Activated naive CD4-positive, alpha-beta T cell treated with anti-CD3 and anti-CD28 coated beads, Interleukin-2, amount 50 U/mL, for 72 hours (primary cell): ENCODE results near the gene DZIP1L. TPM values are rescaled to one million over a fixed set of nuclear protein-coding genes. Genes with fewer than 3 reads are reported as not detected.
"Not testable (repeated sequence)": the region's sequence is repeated elsewhere in the genome, so short reads cannot be mapped to it uniquely, and the experiment has no call there.

Source experiments
- ATAC-seq, 2 donors: fragments of 150-1000 bp; cut with Tn5 transposase; 2 replicates each; pipeline ENCODE4 v1.10.0; 2021; ENCODE audit warnings: mild to moderate bottlenecking in 2 of 2, moderate library complexity in 2 of 2
- DNase-seq, 2 donors: peaks; one replicate each; pipeline ENCODE4 v3.0.0; 2021 to 2022; ENCODE audit warnings: low spot score in 2 of 2
- H3K27ac Mint-ChIP-seq, 2 donors: one replicate each; pipeline ENCODE4 v1.8.0; 2022; ENCODE audit warnings: mild to moderate bottlenecking in 2 of 2, mixed read lengths in 2 of 2
- H3K36me3 Mint-ChIP-seq, 2 donors: one replicate each; pipeline ENCODE4 v1.8.0; 2022; ENCODE audit warnings: mixed read lengths in 2 of 2
- H3K9me3 Mint-ChIP-seq, 2 donors: one replicate each; pipeline ENCODE4 v1.8.0; 2022; ENCODE audit warnings: mixed read lengths in 2 of 2
- total RNA-seq, 2 donors: library from RNA; stranded (reverse); gene quantifications; one replicate each; pipeline ENCODE4 v1.2.3, GENCODE V29; 2022

DZIP1L gene, protein sequence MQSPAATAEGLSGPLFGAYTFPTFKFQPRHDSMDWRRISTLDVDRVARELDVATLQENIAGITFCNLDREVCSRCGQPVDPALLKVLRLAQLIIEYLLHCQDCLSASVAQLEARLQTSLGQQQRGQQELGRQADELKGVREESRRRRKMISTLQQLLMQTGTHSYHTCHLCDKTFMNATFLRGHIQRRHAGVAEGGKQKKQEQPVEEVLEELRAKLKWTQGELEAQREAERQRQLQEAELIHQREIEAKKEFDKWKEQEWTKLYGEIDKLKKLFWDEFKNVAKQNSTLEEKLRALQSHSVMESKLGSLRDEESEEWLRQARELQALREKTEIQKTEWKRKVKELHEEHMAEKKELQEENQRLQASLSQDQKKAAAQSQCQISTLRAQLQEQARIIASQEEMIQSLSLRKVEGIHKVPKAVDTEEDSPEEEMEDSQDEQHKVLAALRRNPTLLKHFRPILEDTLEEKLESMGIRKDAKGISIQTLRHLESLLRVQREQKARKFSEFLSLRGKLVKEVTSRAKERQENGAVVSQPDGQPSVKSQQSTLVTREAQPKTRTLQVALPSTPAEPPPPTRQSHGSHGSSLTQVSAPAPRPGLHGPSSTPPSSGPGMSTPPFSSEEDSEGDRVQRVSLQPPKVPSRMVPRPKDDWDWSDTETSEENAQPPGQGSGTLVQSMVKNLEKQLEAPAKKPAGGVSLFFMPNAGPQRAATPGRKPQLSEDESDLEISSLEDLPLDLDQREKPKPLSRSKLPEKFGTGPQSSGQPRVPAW
- total RNA-seq = not detected

DNA sequence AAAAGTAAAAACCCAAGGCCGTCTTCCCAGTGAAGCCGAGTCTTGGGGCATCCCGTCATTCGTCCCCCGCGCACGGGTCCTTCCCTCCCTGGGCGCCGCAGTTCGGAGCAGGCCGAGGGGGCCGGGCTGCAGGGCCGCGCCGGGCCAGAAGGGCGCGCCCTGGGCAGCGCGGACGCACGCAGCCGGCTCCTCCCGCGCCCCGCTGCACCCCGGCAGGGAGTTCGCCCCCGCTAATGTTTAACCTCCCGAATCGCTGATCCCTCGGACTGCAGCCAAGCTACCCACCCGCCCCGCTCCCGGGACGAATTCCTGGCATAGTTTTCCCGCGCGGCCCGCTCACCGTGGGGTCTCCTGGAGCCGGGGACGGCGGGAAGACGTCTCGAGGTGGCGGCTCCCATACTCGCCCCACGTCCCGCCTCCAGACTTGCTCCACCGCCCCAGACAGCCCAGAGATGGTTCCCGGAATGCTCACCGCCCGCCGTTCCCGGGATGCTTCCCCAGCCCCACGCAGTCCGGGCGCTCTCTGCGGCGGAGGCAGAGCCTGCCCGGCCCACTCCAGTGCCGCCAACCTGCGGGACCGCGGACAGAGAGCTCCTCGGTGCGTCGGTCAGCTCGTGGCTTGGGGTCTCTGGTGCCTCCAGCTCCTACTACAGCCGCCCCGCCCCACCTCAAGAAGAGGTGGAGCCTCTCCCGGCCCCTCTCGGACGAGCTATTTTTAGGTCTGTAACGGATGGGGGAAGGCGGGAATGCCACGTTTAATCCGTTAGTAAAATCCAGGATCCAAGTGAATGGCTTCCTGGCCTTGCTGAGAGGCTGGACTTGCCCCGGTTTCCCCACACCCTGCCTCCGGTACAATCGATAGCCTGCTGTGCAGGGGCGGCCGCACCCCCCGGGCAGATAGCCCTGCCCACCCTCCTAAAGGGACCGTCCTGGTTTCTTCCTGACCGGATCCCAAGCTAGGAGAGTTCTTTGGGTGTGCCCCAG, at the start of gene DZIP1L:
DZIP1L (minus strand) TSS at position 621 of the 984 bp plus-strand sequence. CDS start 11,637 bp downstream, outside the sequence.
- Mint-ChIP-seq H3K36me3 (no peaks in the 10 kb centered on the region), H3K27ac (no peak within 1 kb of the TSS)

GRCh38 chr3:138165061-138165460, 49.7 kb upstream of the DZIP1L start:
- Mint-ChIP-seq H3K36me3 (peaks cover 0 to 30% of the 10 kb centered on the region in 2 donors), H3K9me3 (no peaks in the 10 kb centered on the region), H3K27ac (no peak overlapping the region)
- ATAC-seq (no peak), DNase-seq (no peak)

More for the DNA sequence above, at the start of gene DZIP1L:
- DNase-seq = peak in 1 of 2 donors; percentile 53
- peak; percentile 87 to 90 for ATAC-seq
- no peaks in the 10 kb centered on the region for H3K9me3 Mint-ChIP-seq

DNA sequence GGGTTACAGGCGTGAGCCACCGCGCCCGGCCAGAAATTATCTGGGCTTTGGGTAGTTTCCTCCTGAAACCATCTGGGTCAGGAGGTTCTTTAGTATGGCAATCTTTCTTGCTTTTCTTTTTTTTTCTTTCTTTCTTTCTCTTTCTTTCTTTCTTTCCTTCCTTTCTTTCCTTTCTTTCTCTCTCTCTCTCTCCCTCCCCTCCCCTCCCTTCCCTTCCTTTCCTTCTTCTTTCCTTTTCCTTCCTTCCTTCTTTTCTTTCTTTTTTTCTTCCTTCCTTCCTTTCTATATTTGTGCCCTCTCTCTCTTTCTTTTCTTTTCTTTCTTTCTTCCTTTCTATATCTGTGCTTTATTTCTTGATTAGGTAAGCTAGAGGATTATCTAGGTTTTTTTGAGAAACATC, 42.3 kb upstream of the DZIP1L start:
- peaks cover 10 to 13% of the 10 kb centered on the region in 2 donors for H3K9me3 Mint-ChIP-seq
- H3K36me3 Mint-ChIP-seq = peaks cover 9 to 12% of the 10 kb centered on the region in 2 donors
- DNase-seq = no peak
- no peak overlapping the region for H3K27ac Mint-ChIP-seq
- no peak for ATAC-seq

DNA sequence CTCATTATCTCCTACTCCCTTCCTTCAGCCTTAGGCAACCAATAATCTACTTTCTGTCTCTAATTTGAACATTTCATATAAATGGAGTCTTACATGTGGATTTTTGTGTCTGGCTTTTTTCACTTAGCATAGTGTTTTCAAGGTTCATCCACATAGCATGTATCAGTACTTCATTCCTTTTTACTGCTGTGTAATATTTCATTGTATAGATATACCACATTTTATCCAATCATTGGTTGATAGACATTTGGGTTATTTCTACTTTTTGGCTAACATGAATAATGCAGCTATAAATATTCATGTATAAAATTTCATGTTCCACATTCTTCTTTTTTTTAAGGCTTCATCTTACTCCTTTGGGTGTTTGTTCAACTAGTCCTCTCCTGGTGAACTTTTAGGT, 39.1 kb upstream of the DZIP1L start:
- Mint-ChIP-seq H3K9me3 (peaks cover 10 to 13% of the 10 kb centered on the region in 2 donors), H3K27ac (no peak overlapping the region), H3K36me3 (peaks cover 0 to 9% of the 10 kb centered on the region in 2 donors)
- DNase-seq (no peak), ATAC-seq (no peak)

- Mint-ChIP-seq H3K36me3 (no peaks in the 10 kb centered on the region), H3K27ac (no peak overlapping the region), H3K9me3 (peaks cover 2% of the 10 kb centered on the region in 2 donors)
- DNase-seq = no peak
- ATAC-seq = no peak
Observed at GRCh38 chr3:138148503-138148902, 33.1 kb upstream of the DZIP1L start.

- H3K27ac Mint-ChIP-seq, ATAC-seq, DNase-seq, H3K9me3 Mint-ChIP-seq, H3K36me3 Mint-ChIP-seq: not testable (repeated sequence)
Observed at GRCh38 chr3:138142181-138142580, 26.8 kb upstream of the DZIP1L start.

DNA sequence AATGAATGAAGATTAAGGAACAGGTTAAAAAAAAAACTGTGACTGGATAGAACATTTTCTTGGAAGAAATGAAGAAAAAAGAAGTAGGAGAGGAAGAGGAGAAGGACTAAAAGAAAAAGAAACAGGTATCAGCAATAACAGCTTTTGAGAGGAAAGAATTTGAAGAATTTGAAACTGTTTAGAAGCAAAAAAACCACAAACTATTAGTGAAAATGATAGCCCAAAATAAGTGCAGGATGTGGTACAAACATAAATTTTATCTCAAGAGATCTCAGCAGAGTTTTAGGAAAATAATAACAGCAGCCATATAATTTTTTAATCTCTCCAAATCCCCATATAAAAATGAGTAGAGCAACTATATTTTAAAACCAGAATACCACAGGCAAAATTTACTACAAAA, 25.5 kb upstream of the DZIP1L start:
- Mint-ChIP-seq H3K9me3 (no peaks in the 10 kb centered on the region), H3K27ac (no peak overlapping the region), H3K36me3 (no peaks in the 10 kb centered on the region)
- DNase-seq (no peak), ATAC-seq (no peak)

GRCh38 chr3:138139691-138140090, 24.3 kb upstream of the DZIP1L start:
- Mint-ChIP-seq H3K9me3 (no peaks in the 10 kb centered on the region), H3K27ac (no peak overlapping the region), H3K36me3 (no peaks in the 10 kb centered on the region)
- DNase-seq = no peak
- ATAC-seq = no peak

DNA sequence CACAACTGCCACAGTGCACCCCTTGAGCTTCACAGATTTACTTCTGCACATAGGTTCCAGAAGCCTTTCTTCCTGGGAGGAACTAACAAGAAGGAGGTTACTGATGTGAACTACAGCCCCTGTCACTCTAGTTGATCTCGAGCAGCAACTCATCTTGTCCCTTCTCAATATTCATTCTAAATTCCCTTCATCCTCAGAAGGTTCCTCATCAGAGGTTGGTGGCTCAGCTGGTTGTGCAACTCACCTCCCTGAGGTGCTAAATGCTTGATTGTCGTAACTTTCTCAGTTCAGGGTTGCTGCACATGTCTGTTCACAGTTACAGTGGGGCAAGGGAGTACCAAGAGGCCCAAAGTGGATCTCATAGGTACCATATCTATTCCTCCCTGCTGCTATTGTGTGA, 22.5 kb upstream of the DZIP1L start:
- H3K27ac Mint-ChIP-seq = no peak overlapping the region
- no peak for ATAC-seq
- H3K36me3 Mint-ChIP-seq = no peaks in the 10 kb centered on the region
- no peaks in the 10 kb centered on the region for H3K9me3 Mint-ChIP-seq
- DNase-seq = no peak

DNA sequence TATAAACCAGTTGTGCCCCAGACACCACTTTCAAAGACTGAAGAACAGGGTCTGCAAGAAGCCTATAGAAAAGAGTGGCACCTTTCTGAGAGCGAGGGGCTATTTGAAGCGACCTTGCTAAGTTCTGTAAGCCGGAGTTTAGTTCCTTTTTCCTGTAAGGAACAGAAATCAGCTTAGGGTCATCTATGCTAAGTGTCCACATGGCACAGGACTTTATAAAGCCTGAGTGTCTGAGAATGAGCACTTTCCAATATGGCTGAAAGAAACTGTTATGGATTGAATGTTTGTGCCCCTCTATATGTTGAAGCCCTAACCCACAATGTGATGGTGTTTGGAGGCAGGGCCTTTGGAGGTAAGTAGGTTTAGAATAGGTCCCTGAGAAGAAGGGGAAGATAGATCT, 20.8 kb upstream of the DZIP1L start:
- Mint-ChIP-seq H3K9me3 (no peaks in the 10 kb centered on the region), H3K27ac (no peak overlapping the region), H3K36me3 (no peaks in the 10 kb centered on the region)
- ATAC-seq (no peak), DNase-seq (no peak)

DNA sequence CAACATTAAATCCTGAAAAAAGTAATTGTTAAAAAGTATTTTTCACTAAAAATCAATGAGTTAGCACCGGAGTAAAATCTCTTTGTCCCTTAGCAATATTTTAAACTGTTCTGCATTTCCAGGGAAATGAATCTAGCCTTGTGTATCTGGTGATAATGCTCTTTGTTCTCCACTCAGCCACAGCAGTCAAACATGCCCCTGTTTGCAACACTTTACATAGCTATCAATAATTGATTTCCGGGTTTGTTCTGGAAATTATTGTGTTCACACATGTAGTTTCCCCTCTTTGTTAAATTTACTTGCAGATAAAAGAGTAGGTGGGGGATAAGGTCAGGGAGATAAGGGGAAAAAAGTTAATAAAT, 20.4 kb upstream of the DZIP1L start:
- Mint-ChIP-seq H3K27ac (no peak overlapping the region), H3K36me3 (no peaks in the 10 kb centered on the region), H3K9me3 (no peaks in the 10 kb centered on the region)
- no peak for DNase-seq
- no peak for ATAC-seq

GRCh38 chr3:138135146-138135832, 19.9 kb upstream of the DZIP1L start:
- H3K36me3 Mint-ChIP-seq = no peaks in the 10 kb centered on the region
- no peaks in the 10 kb centered on the region for H3K9me3 Mint-ChIP-seq
- DNase-seq (no peak), ATAC-seq (no peak)
- no peak overlapping the region for H3K27ac Mint-ChIP-seq

- no peak for ATAC-seq
- Mint-ChIP-seq H3K9me3 (no peaks in the 10 kb centered on the region), H3K36me3 (no peaks in the 10 kb centered on the region), H3K27ac (no peak within 1 kb of the TSS)
- no peak for DNase-seq
Observed at GRCh38 chr3:138132239-138132638, 16.8 kb upstream of the DZIP1L start, which contains the start of gene A4GNT. A4GNT (minus strand) TSS chr3:138132390; CDS start chr3:138131256, 1,134 bp downstream.

- Mint-ChIP-seq H3K9me3 (no peaks in the 10 kb centered on the region), H3K36me3 (no peaks in the 10 kb centered on the region), H3K27ac (no peak overlapping the region)
- DNase-seq = no peak
- ATAC-seq = no peak
Observed at GRCh38 chr3:138127636-138128365, 12.4 kb upstream of the DZIP1L start.

GRCh38 chr3:138125548-138126221, 10.3 kb upstream of the DZIP1L start:
- ATAC-seq (no peak), DNase-seq (no peak)
- H3K9me3 Mint-ChIP-seq = no peaks in the 10 kb centered on the region
- no peak overlapping the region for H3K27ac Mint-ChIP-seq
- no peaks in the 10 kb centered on the region for H3K36me3 Mint-ChIP-seq
